ENCODE data around the gene UQCC3. TPM values are rescaled to one million over a fixed set of nuclear protein-coding genes. Genes with fewer than 3 reads are reported as not detected.

The UQCC3 gene
- total and polyA plus RNA-seq, 9 of the 15 experiments (the other 6 are each of a cell fraction or from before 2014, with no cell fraction given), result 3.3 to 44.3 (median 8.0) TPM

DNA sequence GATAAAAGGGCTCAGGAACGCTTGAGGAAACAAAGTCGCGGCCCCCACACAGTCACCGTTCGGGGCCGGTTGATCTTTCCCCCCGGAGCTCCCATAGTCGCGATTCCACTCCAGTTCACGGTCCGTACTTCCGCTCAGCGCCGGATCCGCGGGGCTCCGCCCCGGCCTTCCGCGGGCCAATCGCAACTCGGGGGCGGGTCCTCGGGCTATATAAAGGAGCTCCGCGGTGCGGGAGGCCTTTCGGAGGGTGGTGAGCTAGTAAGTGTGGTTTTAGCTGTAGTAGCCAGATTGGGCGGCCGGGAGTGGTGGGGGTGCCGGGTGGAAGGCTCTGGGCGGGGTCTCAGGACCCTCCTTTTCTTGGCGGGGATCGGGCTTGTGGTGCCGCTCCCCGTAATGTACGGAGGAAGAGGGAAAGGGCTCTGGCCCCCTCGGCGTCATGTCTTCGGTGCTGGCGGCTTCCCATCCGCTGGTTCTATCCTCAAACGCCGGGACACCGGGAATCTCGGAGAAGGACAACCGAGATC lies 6.3 kb upstream of the UQCC3 start, which contains the start of the genes C11orf98 and CSKMT:
TSS of gene C11orf98 (minus strand) at position 136 of the 524 bp plus-strand sequence. CDS start at position 95, 41 bp downstream.
TSS of gene CSKMT (plus strand) at position 238 of the 524 bp plus-strand sequence. CDS start 568 bp downstream, outside the sequence.
- Histone ChIP-seq H3K36me3 (ENCODE audit: control insufficient read depth, insufficient read depth, low read length) (peaks cover 52% of the 10 kb centered on the region), H3K27me3 (ENCODE audit: control insufficient read depth in 2 of 2, insufficient read depth in 2 of 2, low read length in 2 of 2) (no peaks in the 10 kb centered on the region), H3K4me3 (peak within 1 kb of the TSS; percentile 73), H3K9me3 (replicated peaks; ENCODE audit: control insufficient read depth, insufficient read depth, low read depth, low read length) (no peaks in the 10 kb centered on the region), H3K9ac (ENCODE audit: insufficient read depth in 1 of 2, low read depth in 2 of 2, low read length in 2 of 2) (peak within 1 kb of the TSS; percentile 85 to 100), H3K79me2 (ENCODE audit: control insufficient read depth, insufficient read depth, low read length) (peaks cover 75% of the 10 kb centered on the region), H3K4me2 (ENCODE audit: insufficient read depth, low read length) (peak within 1 kb of the TSS; percentile 97), H2AFZ (ENCODE audit: low read depth, low read length) (peak within 1 kb of the TSS; percentile 77), H4K20me1 (replicated peaks; ENCODE audit: control insufficient read depth, insufficient read depth, low read length) (peaks cover 7% of the 10 kb centered on the region; the same call in 1 of the 2 replicates), H3K4me1 (replicated peaks in 1 of 2; ENCODE audit: control insufficient read depth in 2 of 2, insufficient read depth in 2 of 2, low read length in 2 of 2) (peaks cover 19 to 41% of the 10 kb centered on the region in 2 experiments; a peak in 4 of 5 replicates), H3K27ac (ENCODE audit: extremely low read depth, low read depth, low read length) (peak within 1 kb of the TSS; percentile 80), H3K9me1 (ENCODE audit: control insufficient read depth, insufficient read depth, low read length) (no peaks in the 10 kb centered on the region)
- POLR2A ChIA-PET, result interaction anchor here (0.6 to 8.8 kb wide), 63 partner anchors 9 to 1072 kb away, joined by 3 to 161 read pairs (median 5); partner anchors contain the start of genes B3GAT3, EEF1G, EML3 and GANAB
- BruUV-seq (replicated peaks), result TSS peak; percentile 93
- ATAC-seq (peak; percentile 87), DNase-seq (ENCODE audit: extremely low read depth in 1 of 4, low spot score in 3 of 4) (peak; percentile 91 to 97 (median 94)), FAIRE-seq (peak; percentile 77)
- intact Hi-C loops (cut with micrococcal nuclease) (loop anchor here (2.0 to 5.0 kb wide), 2 partner anchors 18 to 177 kb away; partner anchors contain the start of gene GANAB), in situ Hi-C loops (cut with MboI) (no loop called here)
- WGBS (ENCODE audit: insufficient coverage, low coverage, missing lambda C conversion rate), result under 1% methylated on average over 33 of the region's 47 CpGs
- CTCF ChIA-PET (ENCODE audit: low intra/inter-chr PET ratio), result no interaction called here
- peak in 1 of 2 experiments; percentile 49; a peak in 1 of 4 replicates for TF ChIP-seq ZNF639 (CRISPR knock-in tag; conservative IDR thresholded peaks at IDR 0.05 in 1 of 2, IDR thresholded peaks at IDR 0.05 in 1 of 2)
- TF ChIP-seq SP1 (CRISPR knock-in tag; IDR thresholded peaks at IDR 0.05), result peak; percentile 100
- TF ChIP-seq LEF1 (IDR thresholded peaks at IDR 0.05), result no peak
- peak; percentile 81 to 89; a peak in 3 of 4 replicates for TF ChIP-seq MAZ (CRISPR knock-in tag; conservative IDR thresholded peaks at IDR 0.05 in 1 of 2, IDR thresholded peaks at IDR 0.05 in 1 of 2)
- peak; percentile 32; the same call in 1 of the 2 replicates for TF ChIP-seq CREB1 (IDR thresholded peaks at IDR 0.05)
- 0 out of 2 replicates have a peak, but pooled peaks have one; percentile 21 for TF ChIP-seq CREB1 (CRISPR knock-in tag; IDR thresholded peaks at IDR 0.05)
- no peak for TF ChIP-seq SETDB1 (IDR thresholded peaks at IDR 0.05; ENCODE audit: low read length)
- TF ChIP-seq ATF6 (CRISPR knock-in tag; IDR thresholded peaks at IDR 0.05), result peak; percentile 36; the same call in 1 of the 2 replicates
- no peak for TF ChIP-seq NR2C1 (IDR thresholded peaks at IDR 0.05)
- peak; percentile 48; the same call in 1 of the 2 replicates for TF ChIP-seq NR2C1 (tag; IDR thresholded peaks at IDR 0.05)
- TF ChIP-seq CTBP1 (IDR thresholded peaks at IDR 0.05; ENCODE audit: borderline replicate concordance), result no peak; the same call in 1 of the 2 replicates
- TF ChIP-seq ZNF121 (CRISPR knock-in tag; conservative IDR thresholded peaks at IDR 0.05), result no peak
- TF ChIP-seq ZBED1 (IDR thresholded peaks at IDR 0.05), result peak; percentile 92
- TF ChIP-seq, protein P1, sequence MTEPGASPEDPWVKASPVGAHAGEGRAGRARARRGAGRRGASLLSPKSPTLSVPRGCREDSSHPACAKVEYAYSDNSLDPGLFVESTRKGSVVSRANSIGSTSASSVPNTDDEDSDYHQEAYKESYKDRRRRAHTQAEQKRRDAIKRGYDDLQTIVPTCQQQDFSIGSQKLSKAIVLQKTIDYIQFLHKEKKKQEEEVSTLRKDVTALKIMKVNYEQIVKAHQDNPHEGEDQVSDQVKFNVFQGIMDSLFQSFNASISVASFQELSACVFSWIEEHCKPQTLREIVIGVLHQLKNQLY (CRISPR knock-in tag; conservative IDR thresholded peaks at IDR 0.05), result peak in 1 of 2 experiments; percentile 56; a peak in 2 of 4 replicates
